CD4-positive, alpha-beta T cell treated with Interleukin-10 for 1 hour (primary cell): Measurements from ENCODE around the gene CCDC82.
"Not testable (repeated sequence)": the region's sequence is repeated elsewhere in the genome, so short reads cannot be mapped to it uniquely, and the experiment has no call there.

Source experiments
- DNase-seq: peaks from one replicate; pipeline ENCODE4 v3.0.0-alpha.2; 2020

Gene CCDC82

DNA sequence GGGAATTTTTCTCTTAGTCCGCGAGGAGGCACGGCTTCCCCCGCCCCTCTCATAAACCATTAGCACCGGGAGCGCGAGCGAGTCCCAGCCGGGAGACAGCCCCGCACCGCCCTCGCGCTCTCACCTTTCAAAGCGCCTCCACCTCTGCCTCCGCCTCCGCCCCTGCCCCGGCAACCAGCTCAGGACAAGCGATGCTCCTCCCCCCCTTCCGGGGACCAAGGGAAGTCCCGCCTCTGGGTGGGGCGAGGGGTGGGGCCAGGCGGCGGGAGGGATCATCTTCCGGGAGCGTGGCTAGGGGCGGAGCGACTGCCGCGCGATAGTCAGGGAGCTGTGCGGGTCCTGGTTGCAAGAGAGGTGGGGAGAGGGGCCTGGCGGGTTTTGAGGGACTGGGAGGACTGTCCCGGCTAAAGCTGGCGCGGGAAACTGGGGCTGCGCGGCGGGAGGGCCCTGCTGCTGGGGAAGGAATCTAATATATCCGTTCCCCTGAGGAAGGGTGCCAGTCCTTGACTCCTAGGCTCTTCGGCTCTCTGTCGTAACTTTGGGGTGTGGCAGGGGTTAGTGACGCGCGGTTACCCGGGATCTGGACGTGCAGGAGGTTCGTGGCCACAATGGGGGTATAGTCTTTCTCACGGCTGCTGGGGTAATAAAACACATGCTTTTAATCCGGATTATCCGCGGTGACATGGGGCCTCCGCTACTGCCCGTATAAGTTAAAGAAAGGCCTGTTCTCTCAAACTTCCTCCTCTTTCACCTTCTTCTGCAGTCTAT is at the start of gene CCDC82, which contains the start of gene JRKL:
TSS of gene CCDC82 (minus strand) at position 193 of the 768 bp plus-strand sequence. CDS start 5,165 bp downstream, outside the sequence.
TSS of gene JRKL (plus strand) at position 294 of the 768 bp plus-strand sequence. CDS start 637 bp downstream, outside the sequence.
- peak; percentile 97 for DNase-seq

DNA sequence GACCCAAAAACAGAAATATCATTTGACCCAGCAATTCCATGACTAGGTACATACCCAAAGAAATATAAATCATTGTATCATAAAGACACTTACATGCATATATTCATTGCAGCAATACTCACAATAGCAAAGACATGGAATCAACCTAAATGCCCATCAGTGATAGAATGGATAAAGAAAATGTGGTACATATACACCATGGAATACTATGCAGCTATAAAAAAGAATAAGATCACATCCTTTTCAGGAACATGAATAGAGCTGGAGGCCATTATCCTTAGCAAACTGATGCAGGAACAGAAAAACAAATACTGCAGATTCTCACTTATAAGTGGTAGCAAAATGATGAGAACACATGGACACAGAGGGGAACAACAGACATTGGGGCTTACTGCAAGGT is 42.9 kb upstream of the CCDC82 start:
- not testable (repeated sequence) for DNase-seq

DNA sequence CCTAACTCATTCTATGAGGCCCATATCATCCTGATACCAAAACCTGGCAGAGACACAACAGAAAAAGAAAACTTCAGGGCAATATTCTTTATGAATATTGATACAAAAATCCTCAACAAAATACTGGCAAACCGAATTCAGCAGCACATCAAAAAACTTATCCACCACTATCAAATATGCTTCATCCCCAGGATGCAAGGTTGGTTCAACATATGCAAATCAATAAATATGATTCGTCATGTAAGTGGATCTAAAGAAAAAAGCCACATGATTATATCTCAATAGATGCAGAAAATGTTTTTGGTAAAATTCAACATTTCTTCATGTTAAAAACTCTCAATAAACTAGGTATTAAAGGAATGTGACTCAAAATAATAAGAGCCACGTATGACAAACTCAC is 41.0 kb upstream of the CCDC82 start:
- DNase-seq, result no peak

DNA sequence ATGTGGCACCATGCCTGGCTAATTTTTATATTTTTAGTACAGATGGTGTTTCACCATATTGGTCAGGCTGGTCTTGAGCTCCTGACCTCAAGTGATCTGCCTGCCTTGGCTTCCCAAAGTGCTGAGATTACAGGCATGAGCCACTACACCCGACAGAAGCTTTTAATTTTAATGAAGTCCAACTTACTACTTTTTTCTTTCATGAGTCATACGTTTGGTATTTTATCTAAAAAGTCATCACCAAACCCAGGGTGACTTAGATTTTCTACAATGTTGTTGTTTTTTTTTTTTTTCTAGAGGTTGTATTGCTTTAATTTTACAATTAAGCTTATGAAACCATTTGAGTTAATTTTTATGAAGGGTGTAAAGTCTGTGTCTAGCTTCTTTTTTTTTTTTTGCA is 35.0 kb upstream of the CCDC82 start:
- no peak for DNase-seq

DNA sequence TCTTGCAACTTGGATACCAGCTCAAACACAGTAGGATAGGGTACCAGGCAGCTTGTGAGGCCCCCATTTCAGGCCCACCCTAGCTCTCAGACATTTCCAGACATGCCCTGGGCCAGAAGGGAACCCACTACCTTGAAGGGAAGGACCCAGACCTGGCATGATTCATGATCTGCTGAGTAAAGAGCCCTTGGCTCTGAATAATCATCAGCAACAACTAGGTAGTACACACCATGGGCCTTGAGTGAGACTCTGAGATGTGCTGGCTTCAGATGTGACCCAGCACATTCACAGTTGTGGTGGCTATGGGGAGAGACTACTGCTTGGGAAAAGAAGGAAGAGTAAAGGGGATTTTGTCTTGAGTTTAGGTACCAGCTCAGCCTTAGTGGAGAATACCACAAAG is 23.7 kb upstream of the CCDC82 start:
- DNase-seq, result no peak

DNA sequence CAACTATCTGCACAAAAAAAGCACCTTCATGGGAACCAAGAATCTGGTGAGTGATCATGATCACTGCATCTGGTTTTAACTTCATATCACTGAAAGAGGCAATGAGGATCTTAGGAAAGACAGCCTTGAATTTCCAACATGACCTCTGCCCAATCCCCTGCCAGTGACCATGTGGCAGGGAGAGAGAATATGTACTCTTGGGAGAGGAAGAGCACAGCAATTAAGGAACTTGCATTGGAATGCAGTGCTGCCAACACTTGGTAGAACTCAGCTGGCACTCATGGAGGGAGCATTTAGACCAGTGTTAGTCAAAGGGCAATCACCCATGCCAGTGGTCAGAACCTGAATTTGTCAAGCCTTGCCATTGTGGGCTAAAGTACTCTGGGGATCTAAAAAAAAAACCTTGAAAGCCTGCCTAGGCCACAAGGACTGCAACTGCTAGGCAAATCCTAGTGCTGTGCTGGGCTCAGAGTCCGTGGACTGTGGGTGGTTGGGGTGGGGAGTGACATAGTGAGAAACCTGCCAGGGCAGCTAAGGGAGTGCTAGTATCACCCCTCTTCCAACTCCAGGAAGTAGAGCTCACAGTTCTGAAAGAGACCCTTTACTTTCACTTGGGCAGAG is 23.2 kb upstream of the CCDC82 start:
- no peak for DNase-seq

DNA sequence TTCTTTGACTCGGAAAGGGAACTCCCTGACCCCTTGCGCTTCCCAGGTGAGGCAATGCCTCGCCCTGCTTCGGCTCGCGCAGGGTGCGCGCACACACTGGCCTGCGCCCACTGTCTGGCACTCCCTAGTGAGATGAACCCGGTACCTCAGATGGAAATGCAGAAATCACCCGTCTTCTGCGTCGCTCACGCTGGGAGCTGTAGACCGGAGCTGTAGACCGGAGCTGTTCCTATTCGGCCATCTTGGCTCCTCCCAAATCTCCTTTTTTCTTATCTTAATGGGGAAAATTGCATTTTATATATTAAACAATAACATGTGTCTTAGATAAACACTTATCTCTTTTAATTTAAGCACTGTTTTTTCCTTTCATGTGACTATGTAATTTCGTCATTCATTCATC is 21.7 kb upstream of the CCDC82 start:
- DNase-seq, result not testable (repeated sequence)

DNA sequence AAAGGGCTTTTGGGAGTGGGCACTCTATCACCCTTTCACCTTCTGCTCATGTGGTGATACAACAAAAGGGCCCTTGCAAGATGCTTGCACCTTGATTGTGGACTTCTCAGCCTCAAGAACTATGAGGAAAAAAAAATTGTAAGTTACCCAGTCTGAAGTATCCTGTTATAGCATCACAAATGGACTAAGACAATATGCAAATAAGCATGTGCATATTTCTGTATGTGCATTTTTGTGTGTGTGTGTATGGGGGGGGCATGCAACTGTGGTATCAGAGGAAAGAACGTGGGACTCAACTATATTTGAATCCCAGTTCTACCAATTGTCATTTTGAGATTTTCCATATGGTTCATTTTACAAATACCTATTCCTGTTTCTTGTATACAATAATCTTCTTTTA is 11.0 kb upstream of the CCDC82 start:
- no peak for DNase-seq

DNA sequence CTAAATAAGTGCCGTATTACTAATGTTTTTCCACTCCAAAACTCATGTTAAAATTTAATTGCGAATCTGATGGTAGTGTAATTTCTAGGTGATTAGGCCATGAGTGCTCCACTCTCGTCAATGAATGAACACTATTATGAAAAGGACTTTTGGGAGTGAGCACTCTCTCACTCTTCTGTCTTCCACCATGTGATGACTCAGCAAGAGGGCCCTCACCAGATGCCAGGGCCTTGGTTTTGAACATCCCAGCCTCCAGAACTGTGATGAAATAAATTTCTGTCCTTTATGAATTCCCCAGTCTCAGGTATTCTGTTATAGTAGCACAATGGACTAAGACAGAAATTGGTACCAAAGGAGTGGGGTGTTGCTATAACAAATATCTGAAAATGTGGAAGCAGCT is 8.2 kb upstream of the CCDC82 start:
- no peak for DNase-seq

DNA sequence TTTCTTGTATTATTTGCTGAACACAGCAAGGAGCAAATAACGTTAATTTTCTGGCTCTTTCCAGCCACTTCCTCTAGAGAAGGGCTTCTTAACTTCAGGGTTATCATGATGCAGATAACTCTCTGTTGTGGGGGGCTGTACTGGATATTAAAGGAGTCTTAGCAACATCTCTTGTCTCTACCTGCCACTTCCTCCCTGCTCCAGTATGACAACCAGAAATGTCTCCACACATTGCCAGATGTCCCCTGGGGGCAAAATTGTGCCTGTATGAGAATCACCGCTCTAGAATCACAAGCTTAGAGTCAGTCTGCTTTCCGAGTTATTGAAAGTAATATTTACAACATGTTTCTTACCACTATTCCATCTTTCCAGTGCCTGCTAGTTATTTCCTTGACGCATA is 6.9 kb upstream of the CCDC82 start:
- DNase-seq, result no peak

DNA sequence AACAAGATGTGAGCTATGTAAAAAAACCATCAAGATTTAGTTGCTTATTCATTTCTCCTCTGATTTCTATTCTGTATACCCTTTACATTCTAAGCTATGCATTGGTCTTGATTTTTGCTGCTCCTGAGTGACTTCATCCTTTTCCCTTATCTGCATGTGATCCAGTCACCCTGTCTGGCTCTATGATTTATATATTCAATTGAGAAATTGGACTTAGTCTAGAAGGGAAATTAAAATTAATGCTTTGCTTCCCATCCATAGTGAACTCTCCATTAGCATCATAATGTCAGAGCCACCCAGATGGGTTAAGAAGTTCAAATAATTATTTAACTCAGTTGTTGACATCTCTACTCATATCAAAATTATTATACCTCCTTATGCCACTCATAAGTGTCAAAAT is 5.1 kb upstream of the CCDC82 start:
- no peak for DNase-seq

DNA sequence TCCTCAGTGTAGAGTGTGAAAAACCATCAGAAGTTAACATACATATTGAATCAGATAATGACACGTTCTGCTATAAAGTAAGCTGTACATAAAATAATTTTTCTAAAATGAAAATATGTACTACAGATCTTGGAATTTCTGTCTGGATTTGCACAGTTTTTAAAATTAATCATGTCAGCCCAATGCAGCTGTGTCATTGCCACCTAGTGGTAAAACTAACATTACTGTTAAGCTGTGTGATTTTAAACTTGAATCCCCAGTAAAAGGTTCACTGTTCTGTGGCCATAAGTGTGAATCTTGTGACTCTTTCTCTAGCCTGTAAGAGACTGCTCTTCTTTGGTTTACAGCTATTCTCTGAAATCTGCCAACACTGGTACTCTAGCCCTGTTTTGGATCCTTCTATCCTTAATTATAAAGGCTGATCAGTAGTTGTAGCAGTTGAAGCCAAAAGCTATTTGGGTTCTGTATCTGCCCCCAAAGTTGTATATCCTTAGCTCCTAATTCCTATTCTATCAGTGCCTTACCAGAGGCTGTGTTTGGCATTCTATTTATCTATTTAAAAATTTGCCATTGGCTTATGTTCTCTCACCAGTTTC is 4.1 kb upstream of the CCDC82 start:
- peak; percentile 47 for DNase-seq

DNA sequence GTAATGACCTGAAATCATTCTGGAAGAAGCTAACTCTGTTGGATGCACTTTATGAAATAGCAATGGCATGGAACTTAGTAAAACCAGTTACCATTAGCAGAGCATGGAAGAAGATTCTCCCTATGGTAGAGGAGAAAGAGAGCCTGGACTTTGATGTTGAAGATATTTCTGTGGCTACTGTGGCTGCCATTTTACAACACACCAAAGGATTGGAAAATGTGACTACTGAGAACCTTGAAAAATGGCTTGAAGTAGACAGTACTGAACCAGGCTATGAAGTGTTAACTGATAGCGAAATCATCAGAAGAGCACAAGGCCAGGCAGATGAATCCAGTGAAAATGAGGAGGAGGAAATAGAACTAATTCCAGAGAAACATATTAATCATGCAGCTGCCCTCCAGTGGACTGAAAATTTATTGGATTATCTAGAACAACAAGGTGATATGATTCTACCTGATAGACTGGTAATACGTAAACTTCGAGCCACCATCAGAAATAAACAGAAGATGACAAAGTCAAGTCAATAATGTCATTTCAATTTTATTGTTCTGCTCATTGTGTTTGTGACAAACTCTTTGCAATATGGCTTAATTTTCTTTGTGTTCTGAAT is 2.1 kb upstream of the CCDC82 start:
- DNase-seq, result no peak

DNA sequence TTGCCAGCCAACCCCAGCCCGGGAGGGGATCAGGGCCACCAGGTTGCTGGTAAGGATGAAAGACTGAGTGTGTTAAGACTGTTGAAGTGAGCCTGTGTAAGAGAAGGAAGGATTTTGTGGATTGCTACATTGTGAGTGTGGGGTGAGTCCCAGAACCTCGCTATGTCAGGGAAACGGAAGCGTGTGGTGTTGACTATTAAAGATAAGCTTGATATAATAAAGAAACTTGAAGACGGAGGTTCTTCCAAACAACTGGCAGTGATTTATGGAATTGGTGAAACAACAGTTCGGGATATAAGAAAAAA is 728 bp upstream of the CCDC82 start:
- no peak for DNase-seq

DNA sequence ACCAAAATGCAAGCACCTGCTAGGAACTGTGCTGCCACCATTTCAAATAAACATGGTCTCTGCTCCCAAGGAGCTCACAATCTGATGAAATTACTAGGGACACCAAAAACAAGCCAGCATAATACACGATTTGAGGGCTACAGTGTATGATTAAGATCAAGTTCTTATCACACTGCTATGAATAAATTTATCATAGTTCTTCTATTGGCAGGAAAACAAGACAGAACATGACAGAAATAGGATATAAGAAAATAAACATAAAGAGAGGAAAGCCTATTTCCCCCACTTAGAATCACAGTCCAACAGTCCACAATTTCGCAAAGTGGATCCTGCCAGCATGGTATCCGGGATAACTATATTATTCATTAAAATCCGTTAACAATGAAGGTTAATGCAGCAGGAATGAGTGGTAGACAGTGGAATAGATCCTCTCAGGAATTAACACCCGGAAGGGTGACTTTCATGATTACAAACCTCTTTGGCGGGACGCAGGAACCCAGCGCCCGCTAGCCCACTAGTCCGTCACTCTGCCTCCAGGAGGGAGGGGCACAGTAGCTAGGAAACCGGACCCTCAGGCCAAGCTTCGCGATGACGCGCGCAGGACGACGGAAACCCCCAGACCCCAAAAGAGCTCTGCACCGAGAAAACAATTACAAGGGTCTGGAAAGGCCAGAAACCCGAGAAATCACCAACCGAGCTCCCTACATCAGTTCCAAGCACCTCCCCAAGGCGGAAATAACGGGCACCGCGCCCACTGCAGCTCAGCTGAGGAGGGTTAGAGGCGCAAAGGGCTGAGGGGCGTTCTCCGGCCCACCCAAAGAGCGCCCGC is 607 bp downstream of the CCDC82 start:
- no peak for DNase-seq

DNA sequence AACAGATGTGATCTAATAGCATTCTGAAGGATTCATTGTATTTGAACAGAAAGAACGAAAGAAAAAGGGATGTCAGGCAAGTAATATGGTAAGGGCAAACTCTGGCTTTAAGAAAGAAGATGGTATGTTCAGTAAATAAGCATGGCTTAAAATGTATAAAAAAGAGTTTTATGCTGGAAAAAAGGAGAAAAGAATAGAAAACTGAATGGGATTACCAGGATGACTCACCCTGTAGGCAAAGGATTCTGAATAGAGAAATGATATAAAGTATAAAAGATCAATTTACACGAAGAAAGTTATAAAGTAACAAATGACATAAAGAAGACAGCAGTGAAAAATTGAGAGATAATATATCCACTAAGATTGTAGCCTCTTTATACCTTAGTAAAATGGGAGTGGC is 4.5 kb downstream of the CCDC82 start:
- DNase-seq, result no peak

DNA sequence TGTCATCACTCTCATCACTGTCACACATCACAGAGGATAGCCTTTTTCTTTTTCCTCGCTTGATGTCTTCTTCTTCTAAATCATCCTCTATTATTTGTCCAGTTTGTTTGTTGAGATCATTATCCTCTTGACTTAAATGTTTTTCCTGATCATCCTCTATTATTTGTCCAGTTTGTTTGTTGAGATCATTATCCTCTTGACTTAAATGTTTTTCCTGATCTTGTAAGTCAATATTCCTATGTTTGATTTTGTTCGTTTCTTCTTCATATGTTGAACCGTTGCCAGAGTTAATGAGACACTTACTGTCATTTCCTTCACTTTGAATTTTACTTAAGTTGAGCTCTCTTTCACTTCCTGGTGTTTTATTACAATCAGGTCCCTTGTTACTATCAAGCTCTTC is 5.6 kb downstream of the CCDC82 start:
- no peak for DNase-seq

DNA sequence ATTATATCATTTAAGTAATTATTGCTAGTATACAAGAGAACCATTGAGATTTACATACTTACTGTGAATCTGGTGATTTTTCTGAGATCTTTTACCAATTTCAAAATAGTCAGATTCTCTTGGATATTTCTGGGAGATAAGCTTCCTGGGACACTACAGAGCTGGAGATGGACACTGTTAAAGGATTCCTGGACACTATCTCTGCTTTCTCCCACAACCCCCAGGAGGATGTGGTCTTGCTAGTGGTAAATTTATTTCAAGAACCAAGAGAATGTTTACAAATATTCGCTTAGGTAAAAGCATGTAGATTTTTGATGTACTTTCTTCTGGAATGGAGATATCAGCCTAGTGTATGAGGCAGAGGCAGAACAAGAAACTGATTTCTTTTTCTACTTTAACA is 12.9 kb downstream of the CCDC82 start:
- DNase-seq, result no peak

DNA sequence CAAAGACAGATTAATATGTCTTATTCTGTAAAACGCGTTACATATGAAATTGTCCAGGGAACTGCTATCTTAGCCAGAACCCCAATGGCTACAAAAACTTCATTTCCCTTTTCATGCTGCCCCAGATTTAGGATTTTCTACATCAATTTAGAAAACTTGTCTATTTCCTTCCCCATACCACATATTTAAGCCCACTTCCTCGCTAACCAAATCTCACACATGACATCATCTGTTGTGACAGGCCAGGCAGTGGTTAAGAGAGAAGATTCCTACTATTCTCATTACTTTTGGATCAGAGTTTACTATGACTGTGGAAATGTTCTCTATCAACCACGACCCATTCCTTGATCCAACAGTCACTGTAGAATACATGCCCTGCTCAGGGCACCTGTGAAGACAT is 15.9 kb downstream of the CCDC82 start:
- DNase-seq, result no peak

DNA sequence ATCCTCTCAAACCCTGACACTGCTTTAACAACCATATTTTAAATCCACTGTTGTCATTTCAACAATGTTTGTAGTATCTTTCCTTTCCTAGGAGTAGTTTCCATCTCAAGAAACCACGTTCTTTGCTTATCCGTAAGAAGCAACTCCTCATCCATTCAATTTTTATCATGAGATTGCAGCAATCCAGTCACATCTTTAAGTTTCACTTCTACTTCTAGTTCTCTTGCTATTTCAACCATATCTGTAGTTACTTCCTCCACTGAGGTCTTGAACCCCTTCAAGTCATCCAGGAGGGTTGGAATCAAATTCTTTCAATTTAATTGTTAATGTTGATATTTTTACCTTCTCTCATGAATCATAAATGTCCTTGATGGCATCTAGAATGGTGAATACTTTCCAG is 22.4 kb downstream of the CCDC82 start:
- DNase-seq, result no peak

DNA sequence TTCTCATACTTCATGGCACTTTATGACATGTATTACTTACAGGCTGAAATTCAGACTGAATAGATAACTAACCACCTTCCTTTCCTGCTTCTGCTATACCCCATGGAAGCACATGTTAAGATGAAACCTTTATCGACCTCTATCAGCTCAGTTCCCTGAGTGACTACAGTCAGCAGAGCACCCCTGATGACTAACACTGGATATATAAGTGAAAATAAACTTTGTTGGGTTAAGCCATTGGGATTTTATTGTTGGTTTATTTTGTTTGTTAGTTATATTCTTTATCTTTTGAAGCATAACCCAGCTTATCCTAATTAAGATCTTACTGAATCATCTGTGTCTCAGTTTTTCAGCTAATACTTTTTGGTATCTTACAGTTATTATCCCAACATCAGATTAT is 23.7 kb downstream of the CCDC82 start:
- no peak for DNase-seq

DNA sequence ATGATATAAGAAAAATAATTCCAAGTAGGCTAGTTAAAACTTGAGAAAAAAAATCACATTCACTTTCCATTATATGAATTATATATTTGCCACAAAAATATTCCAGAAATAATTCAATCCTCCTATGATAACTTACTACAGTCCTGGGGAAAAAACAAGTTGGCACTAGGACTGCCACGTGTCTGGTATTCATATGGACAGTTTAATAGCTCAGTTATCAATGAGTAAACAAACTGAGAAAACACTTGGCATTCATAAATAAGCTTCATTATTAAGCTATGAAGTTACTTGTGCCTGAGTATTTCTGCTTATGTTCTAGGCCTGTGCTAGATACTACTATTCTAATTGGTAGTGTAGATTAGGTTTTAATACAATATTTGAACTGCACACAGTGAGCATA is 24.2 kb downstream of the CCDC82 start:
- DNase-seq, result no peak

DNA sequence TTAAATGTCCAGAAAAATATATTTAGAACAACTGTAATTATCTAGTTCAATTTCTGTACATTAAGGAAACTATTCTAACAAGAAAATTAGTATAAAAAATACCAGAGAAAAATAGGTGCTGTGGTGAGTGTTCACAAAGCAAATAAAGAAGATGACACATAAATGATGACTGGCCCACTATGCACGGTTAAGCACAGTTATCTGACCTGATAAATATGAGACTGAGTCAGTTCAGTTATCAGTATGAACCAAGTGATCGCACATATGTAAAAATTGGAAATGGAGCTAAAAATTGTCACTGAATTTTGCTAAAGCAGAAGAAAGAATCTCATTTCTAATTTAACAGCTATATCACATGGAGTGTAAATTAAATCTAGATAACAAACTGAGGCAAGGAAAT is 27.9 kb downstream of the CCDC82 start:
- no peak for DNase-seq
